Subcutaneous adipose tissue (tissue), 4 donors: ENCODE data around the gene RARRES1. TPM values are rescaled to one million over a fixed set of nuclear protein-coding genes. Genes with fewer than 3 reads are reported as not detected.

Experiments
- CTCF ChIP-seq: fragments of 450-650 bp; IDR thresholded peaks from one replicate; pipeline ENCODE4 v1.5.1; 2016; ENCODE audit warnings: low read depth, mild to moderate bottlenecking, control low read depth, antibody characterized with exemption, moderate library complexity
- total RNA-seq, 4 donors: library from RNA; depleted of rRNA; stranded (reverse); fragments of >200 nt; gene quantifications; one replicate each; pipeline ENCODE4 v1.1.0, GENCODE V29; 2016

The RARRES1 gene
- total RNA-seq, 4 donors from 2014 or later: 6.2 to 39.9 (median 8.2) TPM

GRCh38 chr3:158710601-158711000, 21.7 kb downstream of the RARRES1 start:
- no peak for TF ChIP-seq CTCF

- no peak for TF ChIP-seq CTCF
Measured at GRCh38 chr3:158709666-158710083, 22.6 kb downstream of the RARRES1 start.

- no peak for TF ChIP-seq CTCF
Measured at GRCh38 chr3:158703566-158703965, 28.7 kb downstream of the RARRES1 start.

GRCh38 chr3:158702815-158703481, 29.3 kb downstream of the RARRES1 start:
- no peak for TF ChIP-seq CTCF

GRCh38 chr3:158701420-158702065, 30.7 kb downstream of the RARRES1 start:
- no peak for TF ChIP-seq CTCF

- no peak for TF ChIP-seq CTCF
Measured at GRCh38 chr3:158700559-158700958, 31.7 kb downstream of the RARRES1 start.

GRCh38 chr3:158696618-158697017, 35.6 kb downstream of the RARRES1 start:
- no peak for TF ChIP-seq CTCF
